HUES64 (cell line): ENCODE measurements around the gene KDM4F.

Experiments used
- H3K27ac ChIP-seq: 2 replicates; pipeline ENCODE4 v1.7.0; 2013; ENCODE audit warnings: low read depth, low read length, inconsistent platforms
- H3K27me3 ChIP-seq: 2 replicates; pipeline ENCODE4 v1.6.1; 2013; ENCODE audit warnings: mild to moderate bottlenecking, low read length; ENCODE audit not compliant: insufficient read depth
- H3K36me3 ChIP-seq: 2 replicates; pipeline ENCODE4 v1.6.1; 2013; ENCODE audit warnings: mild to moderate bottlenecking, low read length; ENCODE audit not compliant: insufficient read depth
- H3K4me1 ChIP-seq: 2 replicates; pipeline ENCODE4 v1.6.1; 2013; ENCODE audit warnings: mild to moderate bottlenecking, low read length, moderate library complexity; ENCODE audit not compliant: insufficient read depth
- H3K4me3 ChIP-seq: 2 replicates; pipeline ENCODE4 v1.5.1; 2013; ENCODE audit warnings: mild to moderate bottlenecking, low read length, moderate library complexity
- H3K9ac ChIP-seq: 2 replicates; pipeline ENCODE4 v1.6.1; 2013; ENCODE audit warnings: mild to moderate bottlenecking, low read depth, low read length
- H3K9me3 ChIP-seq: 2 replicates; pipeline ENCODE4 v1.6.1; 2013; ENCODE audit warnings: low read depth, low read length; ENCODE audit not compliant: insufficient read depth
- WGBS: fragments of 150-250, 120-280 bp; methylation state at CpG from one replicate; pipeline ENCODE4 v1.1.7; 2013; ENCODE audit warnings: missing lambda C conversion rate; 5-methylcytosine and 5-hydroxymethylcytosine counted together

KDM4F gene

GRCh38 chr11:95092549-95093324, 43.5 kb downstream of the KDM4F start:
- no peak overlapping the region for H3K4me3 ChIP-seq
- 54% methylated on average over 5 of the region's 5 CpGs for WGBS
- peaks cover 17% of the 10 kb centered on the region; the same call in 1 of the 2 replicates for H3K4me1 ChIP-seq
- H3K9ac ChIP-seq, result no peak overlapping the region
- no peak overlapping the region for H3K27ac ChIP-seq
- H3K36me3 ChIP-seq, result no peaks in the 10 kb centered on the region
- H3K9me3 ChIP-seq, result no peaks in the 10 kb centered on the region
- peaks cover 42% of the 10 kb centered on the region for H3K27me3 ChIP-seq

GRCh38 chr11:95093548-95093947, 44.3 kb downstream of the KDM4F start:
- peaks cover 17% of the 10 kb centered on the region; the same call in 1 of the 2 replicates for H3K4me1 ChIP-seq
- 96% methylated on average over 3 of the region's 3 CpGs for WGBS

GRCh38 chr11:95095858-95096587, 46.8 kb downstream of the KDM4F start:
- H3K4me1 ChIP-seq, result peaks cover 8% of the 10 kb centered on the region; the same call in 1 of the 2 replicates
- peaks cover 15% of the 10 kb centered on the region for H3K27me3 ChIP-seq
- H3K9me3 ChIP-seq, result no peaks in the 10 kb centered on the region
- 89% methylated on average over 3 of the region's 4 CpGs for WGBS
- H3K9ac ChIP-seq, result no peak overlapping the region
- no peaks in the 10 kb centered on the region for H3K36me3 ChIP-seq
- H3K27ac ChIP-seq, result no peak overlapping the region
- H3K4me3 ChIP-seq, result no peak overlapping the region

More at GRCh38 chr11:95093548-95093947, 44.3 kb downstream of the KDM4F start:
- peaks cover 38% of the 10 kb centered on the region for H3K27me3 ChIP-seq
- H3K27ac ChIP-seq, result no peak overlapping the region
- H3K9me3 ChIP-seq, result no peaks in the 10 kb centered on the region
- no peaks in the 10 kb centered on the region for H3K36me3 ChIP-seq
- no peak overlapping the region for H3K4me3 ChIP-seq
- H3K9ac ChIP-seq, result no peak overlapping the region

GRCh38 chr11:95097209-95097608, 48.0 kb downstream of the KDM4F start:
- Histone ChIP-seq H3K27me3 (peaks cover 3% of the 10 kb centered on the region), H3K27ac (no peak overlapping the region), H3K4me1 (peaks cover 8% of the 10 kb centered on the region; the same call in 1 of the 2 replicates), H3K36me3 (no peaks in the 10 kb centered on the region), H3K4me3 (no peak overlapping the region), H3K9me3 (no peaks in the 10 kb centered on the region), H3K9ac (no peak overlapping the region)
- 62% methylated on average over 3 of the region's 3 CpGs for WGBS

- H3K4me1 ChIP-seq, result peaks cover under 1% of the 10 kb centered on the region; the same call in 1 of the 2 replicates
- 88% methylated on average over 3 of the region's 3 CpGs for WGBS
These were observed 49.6 kb downstream of the KDM4F start for GRCh38 chr11:95098826-95099225.

GRCh38 chr11:95100191-95100648, 51.0 kb downstream of the KDM4F start:
- Histone ChIP-seq H3K4me1 (no peaks in the 10 kb centered on the region), H3K27ac (no peak overlapping the region), H3K4me3 (no peak overlapping the region), H3K36me3 (no peaks in the 10 kb centered on the region), H3K9me3 (no peaks in the 10 kb centered on the region), H3K27me3 (no peaks in the 10 kb centered on the region), H3K9ac (no peak overlapping the region)
- 88% methylated on average over 4 of the region's 4 CpGs for WGBS

More at GRCh38 chr11:95098826-95099225, 49.6 kb downstream of the KDM4F start:
- Histone ChIP-seq H3K36me3 (no peaks in the 10 kb centered on the region), H3K9ac (no peak overlapping the region), H3K27ac (no peak overlapping the region), H3K9me3 (no peaks in the 10 kb centered on the region), H3K4me3 (no peak overlapping the region), H3K27me3 (no peaks in the 10 kb centered on the region)
